K562 (cell line): Measurements from ENCODE around the gene MBD1. TPM values are rescaled to one million over a fixed set of nuclear protein-coding genes. Genes with fewer than 3 reads are reported as not detected.
A peak's percentile ranks its signal among the peaks of the same experiment; 100 is the strongest.

Experiments used
- ATF1 ChIP-seq, 2 experiments: fragments of 450-650 bp in 1 of 2; IDR thresholded peaks; 2 replicates each; pipeline ENCODE4 v1.6.1; 2016; ENCODE audit warnings: missing compliant biosample characterization in 1 of 2, missing genetic modification characterization in 1 of 2
- BDP1 ChIP-seq: IDR thresholded peaks from 3 replicates; pipeline ENCODE4 v1.6.1; 2011; ENCODE audit not compliant: insufficient read length, insufficient read depth
- CEBPZ ChIP-seq: fragments of 150-350 bp; IDR thresholded peaks from 2 replicates; pipeline ENCODE4 v1.6.1; 2014; ENCODE audit warnings: low read depth, mild to moderate bottlenecking, low read length, borderline replicate concordance
- CGGBP1 ChIP-seq: fragments of 250-450 bp; sonication (Bioruptor Pico); IDR thresholded peaks from 2 replicates; pipeline ENCODE4 v1.9.0; 2021; ENCODE audit warnings: mild to moderate bottlenecking
- CHD1 ChIP-seq: fragments of 200-600 bp; sonication (generic); IDR thresholded peaks from one replicate; pipeline ENCODE4 v1.6.1; 2012; ENCODE audit warnings: mild to moderate bottlenecking, moderate library complexity, low read length, inconsistent platforms
- ELK3 ChIP-seq: fragments of 450-650 bp; formaldehyde crosslinking; IDR thresholded peaks from 2 replicates; pipeline ENCODE4 v1.4.0; 2020; ENCODE audit warnings: mild to moderate bottlenecking
- EP400 ChIP-seq: fragments of 450-650 bp; IDR thresholded peaks from 2 replicates; pipeline ENCODE4 v1.6.1; 2017; ENCODE audit warnings: antibody characterized with exemption, mild to moderate bottlenecking, moderate library complexity
- ETS2 ChIP-seq: IDR thresholded peaks from 2 replicates; pipeline ENCODE4 v1.6.1; 2016; ENCODE audit warnings: borderline replicate concordance, missing genetic modification characterization, mild to moderate bottlenecking, moderate library complexity, missing compliant biosample characterization; ENCODE audit not compliant: poor library complexity, severe bottlenecking
- HBP1 ChIP-seq: fragments of 450-650 bp; formaldehyde crosslinking; IDR thresholded peaks from 2 replicates; pipeline ENCODE4 v1.4.0; 2022; ENCODE audit warnings: missing genetic modification characterization
- HMG20B ChIP-seq: fragments of 250-450 bp; sonication (Bioruptor Pico); IDR thresholded peaks from 2 replicates; pipeline ENCODE4 v1.5.0; 2021; ENCODE audit warnings: mild to moderate bottlenecking
- MAZ ChIP-seq, 2 experiments: fragments of 450-650 bp in 1 of 2; sonication (generic) in 1 of 2; formaldehyde crosslinking; IDR thresholded peaks in 1 of 2; conservative IDR thresholded peaks in 1 of 2; 2 replicates each; pipeline versions ENCODE4 v1.4.0 to v1.5.0; 2020; ENCODE audit warnings: mild to moderate bottlenecking in 1 of 2, missing genetic modification reagents in 1 of 2
- MCM2 ChIP-seq: fragments of 450-650 bp; IDR thresholded peaks from 2 replicates; pipeline ENCODE4 v1.6.1; 2017; ENCODE audit warnings: low read depth, mild to moderate bottlenecking
- MTA1 ChIP-seq: fragments of 450-650 bp; IDR thresholded peaks from 2 replicates; pipeline ENCODE4 v1.6.1; 2017; ENCODE audit warnings: borderline replicate concordance
- NBN ChIP-seq: fragments of 450-650 bp; IDR thresholded peaks from 2 replicates; pipeline ENCODE4 v1.6.1; 2016; ENCODE audit warnings: low read depth, mild to moderate bottlenecking
- PTBP1 ChIP-seq: fragments of 200-400 bp; formaldehyde crosslinking; IDR thresholded peaks from 2 replicates; pipeline ENCODE4 v1.6.1; 2017; ENCODE audit warnings: low read depth, low read length
- RB1 ChIP-seq: fragments of 450-650 bp; IDR thresholded peaks from 2 replicates; pipeline ENCODE4 v1.6.1; 2017; ENCODE audit warnings: low read depth, mild to moderate bottlenecking
- RFX5 ChIP-seq: IDR thresholded peaks from 2 replicates; pipeline ENCODE4 v1.6.1; 2011; ENCODE audit warnings: low read depth, mild to moderate bottlenecking, improper control_type of control experiment, low read length
- SRSF3 ChIP-seq: fragments of 200-400 bp; formaldehyde crosslinking; IDR thresholded peaks from 2 replicates; pipeline ENCODE4 v1.6.1; 2016; ENCODE audit warnings: mild to moderate bottlenecking, low read length, moderate library complexity; ENCODE audit not compliant: insufficient read depth
- ZNF184 ChIP-seq: sonication (generic); formaldehyde crosslinking; IDR thresholded peaks from 2 replicates; pipeline ENCODE4 v1.5.0; 2020; ENCODE audit warnings: missing genetic modification reagents
- ZNF57 ChIP-seq: fragments of 450-650 bp; formaldehyde crosslinking; IDR thresholded peaks from 2 replicates; pipeline ENCODE4 v1.4.0; 2020; ENCODE audit warnings: mild to moderate bottlenecking, moderate library complexity
- ZNF655 ChIP-seq: fragments of 250-450 bp; sonication (Bioruptor Pico); IDR thresholded peaks from 2 replicates; pipeline ENCODE4 v1.5.0; 2021
- polyA plus RNA-seq, 8 experiments: library from polyadenylated mRNA; depleted of rRNA in 4 of 8; stranded (reverse) in 5 of 8; unstranded in 3 of 8; fragments of >200 nt; fragmentation: Nextera tagmentation in 2 of 8; fragmentation: Illumina TruSeq in 1 of 8; extraction: Ambion mirVana in 2 of 8; extraction: Trizol in 1 of 8; gene quantifications; 2 replicates each; pipeline versions ENCODE4 v1.2.1 to v1.2.3, GENCODE V29; 2011 to 2014; ENCODE audit warnings: inconsistent platforms in 1 of 8, missing spikeins in 1 of 8
- total RNA-seq, 7 experiments: library from RNA; depleted of rRNA in 6 of 7; stranded (reverse); fragments of >200 nt in 6 of 7; fragmentation: Illumina TruSeq in 2 of 7; extraction: Trizol in 2 of 7; gene quantifications; 2 replicates each; pipeline versions ENCODE4 v1.2.1 to v1.2.3, GENCODE V29; 2011 to 2021; ENCODE audit warnings: low replicate concordance in 1 of 7

The MBD1 gene
- total and polyA plus RNA-seq, 9 of the 15 experiments (the other 6 are each of a cell fraction or from before 2014, with no cell fraction given) = 3.0 to 59.7 (median 31.7) TPM

- TF ChIP-seq PTBP1 (no peak), SRSF3 (no peak), RB1 (peak; percentile 62; the same call in 1 of the 2 replicates), HBP1 (CRISPR knock-in tag) (no peak), HMG20B (no peak), CGGBP1 (CRISPR knock-in tag) (no peak), ETS2 (tag) (no peak), EP400 (peak; percentile 86), ZNF184 (no peak), BDP1 (no peak), MAZ (CRISPR knock-in tag; conservative IDR thresholded peaks at IDR 0.05 in 1 of 2, IDR thresholded peaks at IDR 0.05 in 1 of 2) (peak in 1 of 2 experiments; percentile 39; a peak in 1 of 4 replicates), MTA1 (no peak), ZNF57 (no peak), ATF1 (CRISPR knock-in tag; IDR thresholded peaks at IDR 0.05) (no peak), ATF1 (tag; IDR thresholded peaks at IDR 0.05) (peak; percentile 72), CEBPZ (no peak), ZNF655 (no peak), RFX5 (no peak), ELK3 (CRISPR knock-in tag) (no peak), NBN (0 out of 2 replicates have a peak, but pooled peaks have one; percentile 27), MCM2 (peak; percentile 72), CHD1 (no peak)
Measured at GRCh38 chr18:50281295-50281971, at the start of gene MBD1 (continued).
